Activated CD8-positive, alpha-beta memory T cell treated with anti-CD3 and anti-CD28 coated beads, Interleukin-2, amount 50 U/mL, for 48 hours (primary cell): ENCODE results near the gene HSD3B2.

Experiments used
- DNase-seq: peaks from one replicate; pipeline ENCODE4 v3.0.0-alpha.2; 2020

Gene HSD3B2

GRCh38 chr1:119466445-119466844 is 51.5 kb downstream of the HSD3B2 start:
- no peak for DNase-seq

DNA sequence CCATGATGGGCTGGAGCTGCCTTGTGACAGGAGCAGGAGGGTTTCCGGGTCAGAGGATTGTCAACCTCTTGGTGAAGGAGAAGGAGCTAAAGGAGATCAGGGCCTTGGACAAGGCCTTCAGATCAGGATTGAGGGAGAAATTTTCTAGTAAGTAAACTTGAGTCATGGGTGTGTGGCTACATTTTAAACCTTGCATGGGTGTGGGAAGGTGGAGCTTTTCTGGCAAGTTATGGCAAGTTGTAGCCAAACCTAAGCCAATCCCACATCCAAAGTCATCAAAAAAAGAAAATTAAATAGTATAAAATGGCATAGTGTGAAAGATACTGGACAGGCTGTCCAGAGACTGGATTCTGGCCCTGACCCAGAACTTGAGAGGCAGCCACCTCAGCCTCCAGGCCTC is 52.3 kb downstream of the HSD3B2 start:
- no peak for DNase-seq

DNA sequence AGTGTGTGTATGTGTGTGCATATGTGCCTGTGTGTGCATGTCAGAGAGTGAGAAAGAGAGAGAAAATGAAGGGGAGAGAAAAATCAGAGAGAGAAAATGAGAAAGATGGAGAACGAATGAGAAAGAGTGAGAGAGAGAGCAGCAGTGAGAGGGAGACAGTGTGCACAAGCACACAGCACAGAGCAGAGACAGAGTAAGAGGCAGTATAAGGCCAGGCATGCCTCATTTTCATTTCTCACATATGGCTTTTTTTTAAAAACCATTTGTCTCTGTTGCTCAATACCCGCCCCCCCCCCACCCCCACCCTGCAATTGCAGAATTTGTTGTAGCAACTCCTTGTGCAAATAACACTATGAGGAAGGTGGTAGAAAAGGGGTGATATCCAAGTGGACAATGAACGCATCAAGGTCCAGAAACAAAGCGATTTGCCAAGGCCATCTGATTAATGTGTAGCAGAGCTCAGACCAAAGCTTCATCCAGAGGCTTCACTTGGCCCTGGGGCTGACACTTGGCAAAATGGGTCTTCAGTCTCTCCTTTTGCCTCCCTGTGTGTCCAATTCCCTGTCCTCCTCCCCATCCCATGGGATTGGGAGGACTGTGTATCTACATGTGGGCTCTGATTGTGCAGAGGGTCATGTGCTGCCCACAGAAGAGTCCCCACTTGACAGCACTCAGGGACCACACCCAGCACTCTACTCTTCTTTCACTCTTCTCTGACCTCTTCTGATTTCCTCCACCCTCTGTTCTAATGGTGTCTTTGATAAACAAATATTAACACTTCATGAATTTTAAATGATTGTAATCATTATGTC is 53.1 kb downstream of the HSD3B2 start:
- no peak for DNase-seq

- DNase-seq, result no peak
Observed at GRCh38 chr1:119469741-119470140, 54.8 kb downstream of the HSD3B2 start.

DNA sequence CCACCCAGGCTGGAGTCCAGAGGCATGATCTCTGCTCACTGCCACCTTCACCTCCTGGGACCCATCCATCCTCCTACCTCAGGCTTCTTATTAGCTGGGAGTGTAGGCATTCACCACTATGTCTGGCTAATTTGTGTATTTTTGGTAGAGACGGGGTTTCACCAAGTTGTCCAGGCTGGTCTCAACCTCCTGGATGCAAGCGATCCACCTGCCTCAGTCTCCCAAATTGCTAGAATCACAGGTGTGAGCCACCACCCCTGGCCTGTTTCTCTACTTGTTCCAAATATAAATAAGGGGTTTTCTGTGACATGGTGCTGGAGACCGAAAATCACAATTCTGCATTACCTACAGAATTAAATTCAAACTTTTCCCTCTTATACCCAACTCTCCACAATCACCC is 55.4 kb downstream of the HSD3B2 start:
- no peak for DNase-seq

- no peak for DNase-seq
Observed at GRCh38 chr1:119470958-119471357, 56.0 kb downstream of the HSD3B2 start.

DNA sequence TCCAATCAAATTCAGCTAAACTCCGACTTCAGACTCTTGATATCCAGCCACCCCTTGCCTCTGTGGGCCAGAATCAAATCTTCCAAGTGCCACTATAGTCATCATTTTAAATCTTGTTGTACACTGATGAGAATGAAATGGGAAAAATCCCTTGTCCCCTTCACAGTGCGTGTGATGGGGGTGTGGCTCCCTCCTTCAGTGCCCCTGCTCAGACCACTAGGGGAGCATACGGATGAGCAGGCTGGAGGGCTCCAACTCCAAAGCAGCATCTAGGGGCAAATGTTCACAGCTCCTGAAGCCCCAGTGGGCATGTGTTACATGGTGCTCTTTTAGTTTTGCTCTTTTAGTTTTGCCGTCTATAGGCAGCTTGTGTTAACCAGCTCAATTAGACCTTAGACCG is 56.6 kb downstream of the HSD3B2 start:
- DNase-seq, result no peak

- no peak for DNase-seq
Observed at GRCh38 chr1:119472080-119472818, 57.3 kb downstream of the HSD3B2 start.
